Right lobe of liver (tissue), 4 donors: ENCODE data around the gene ID2.

Source experiments
- POLR2A ChIP-seq: fragments of 450-650 bp; IDR thresholded peaks from one replicate; pipeline ENCODE4 v1.6.1; 2017; ENCODE audit warnings: antibody characterized with exemption, mild to moderate bottlenecking
- TF ChIP-seq, protein P1 (sequence below), 4 donors: fragments of 200-600 bp in 3 of 4; fragments of 450-650 bp in 1 of 4; IDR thresholded peaks; one replicate each; pipeline versions ENCODE4 v1.5.1 to v1.8.0; 2016 to 2022; ENCODE audit warnings: antibody characterized with exemption in 4 of 4, mild to moderate bottlenecking in 2 of 4
- donor health status: DM: no; HTN: no; CAD: no.
- donor health status: DM: no; HTN: no; CAD: no.
- donor health status: DM: no; HTN: yes; CAD: no.

DNA sequence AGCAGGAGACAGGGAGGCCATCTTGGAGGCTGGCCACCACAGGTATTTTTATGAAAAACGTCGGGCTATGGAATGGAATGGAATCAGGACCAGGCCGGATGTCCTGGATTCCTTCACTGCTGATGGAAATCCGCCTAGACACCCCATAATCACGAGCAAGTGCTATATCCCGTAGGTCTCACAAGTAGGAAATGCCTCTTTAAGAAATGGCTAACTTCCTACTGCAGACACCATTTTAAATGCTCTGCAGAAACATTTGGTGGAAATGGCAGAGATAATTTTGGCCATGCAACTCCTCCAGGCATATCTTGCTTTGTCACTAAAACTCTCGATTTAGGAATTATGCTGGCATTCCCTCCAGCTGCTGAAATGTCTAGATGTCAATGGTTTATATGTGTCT is 18.0 kb downstream of the ID2 start:
- TF ChIP-seq POLR2A = no peak
- TF ChIP-seq, protein P1, sequence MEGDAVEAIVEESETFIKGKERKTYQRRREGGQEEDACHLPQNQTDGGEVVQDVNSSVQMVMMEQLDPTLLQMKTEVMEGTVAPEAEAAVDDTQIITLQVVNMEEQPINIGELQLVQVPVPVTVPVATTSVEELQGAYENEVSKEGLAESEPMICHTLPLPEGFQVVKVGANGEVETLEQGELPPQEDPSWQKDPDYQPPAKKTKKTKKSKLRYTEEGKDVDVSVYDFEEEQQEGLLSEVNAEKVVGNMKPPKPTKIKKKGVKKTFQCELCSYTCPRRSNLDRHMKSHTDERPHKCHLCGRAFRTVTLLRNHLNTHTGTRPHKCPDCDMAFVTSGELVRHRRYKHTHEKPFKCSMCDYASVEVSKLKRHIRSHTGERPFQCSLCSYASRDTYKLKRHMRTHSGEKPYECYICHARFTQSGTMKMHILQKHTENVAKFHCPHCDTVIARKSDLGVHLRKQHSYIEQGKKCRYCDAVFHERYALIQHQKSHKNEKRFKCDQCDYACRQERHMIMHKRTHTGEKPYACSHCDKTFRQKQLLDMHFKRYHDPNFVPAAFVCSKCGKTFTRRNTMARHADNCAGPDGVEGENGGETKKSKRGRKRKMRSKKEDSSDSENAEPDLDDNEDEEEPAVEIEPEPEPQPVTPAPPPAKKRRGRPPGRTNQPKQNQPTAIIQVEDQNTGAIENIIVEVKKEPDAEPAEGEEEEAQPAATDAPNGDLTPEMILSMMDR (IDR thresholded peaks at IDR 0.05) = no peak
